Measurements from ENCODE around the gene SNX5. TPM values are rescaled to one million over a fixed set of nuclear protein-coding genes. Genes with fewer than 3 reads are reported as not detected.

The SNX5 gene
- total and polyA plus RNA-seq, 2 of the 8 experiments (the other 6 are each of a cell fraction or from before 2014, with no cell fraction given): 155 to 194 TPM

GRCh38 chr20:17928211-17928611 lies 40.4 kb downstream of the SNX5 start (continued):
- TF ChIP-seq CHD7 (IDR thresholded peaks at IDR 0.05; ENCODE audit: insufficient replicate concordance, low read length): no peak
- no peak for TF ChIP-seq ZNF274 (IDR thresholded peaks at IDR 0.05; ENCODE audit: borderline replicate concordance, extremely low read depth, low read length)
- TF ChIP-seq JUN (IDR thresholded peaks at IDR 0.05; ENCODE audit: low read depth, low read length): no peak
- no peak for TF ChIP-seq CHD2 (IDR thresholded peaks at IDR 0.05; ENCODE audit: low read length)
- TF ChIP-seq RAD21 (IDR thresholded peaks at IDR 0.05 in 1 of 2, conservative IDR thresholded peaks at IDR 0.05 in 1 of 2; ENCODE audit: low read depth in 2 of 2, low read length in 2 of 2): no peak
- TF ChIP-seq EP300 (IDR thresholded peaks at IDR 0.05; ENCODE audit: borderline replicate concordance in 1 of 2, low read depth in 2 of 2, low read length in 2 of 2): no peak
- no peak for TF ChIP-seq NANOG (IDR thresholded peaks at IDR 0.05; ENCODE audit: insufficient read depth, low read depth, low read length, poor library complexity, severe bottlenecking)
- no peak for TF ChIP-seq TAF7 (optimal IDR thresholded peaks at IDR 0.05; ENCODE audit: borderline replicate concordance, low read depth, low read length)
- no peak for TF ChIP-seq SIRT6 (IDR thresholded peaks at IDR 0.05; ENCODE audit: low read length)
- no peak for TF ChIP-seq SP2 (IDR thresholded peaks at IDR 0.05; ENCODE audit: low read length)
- TF ChIP-seq ASH2L (IDR thresholded peaks at IDR 0.05; ENCODE audit: low read length): no peak
- no peak for TF ChIP-seq BACH1 (IDR thresholded peaks at IDR 0.05; ENCODE audit: low read length)
